ENCODE results near the gene NIPSNAP3A. TPM values are rescaled to one million over a fixed set of nuclear protein-coding genes. Genes with fewer than 3 reads are reported as not detected.
"Not testable (repeated sequence)": the region's sequence is repeated elsewhere in the genome, so short reads cannot be mapped to it uniquely, and the experiment has no call there.

Gene NIPSNAP3A
- polyA plus RNA-seq (2013, experiment 1 of 2; ENCODE audit: insufficient read length), result 36.5 TPM
- polyA plus RNA-seq (2013, experiment 2 of 2; ENCODE audit: insufficient read length), result 34.7 TPM

- DNase-seq, result peak; percentile 71
Measured at GRCh38 chr9:104747565-104748358, at the start of gene NIPSNAP3A. TSS of gene NIPSNAP3A (plus strand) at chr9:104747683. CDS start at chr9:104747793, 110 bp downstream.

- peak; percentile 2 for DNase-seq
Measured at GRCh38 chr9:104700306-104700705, 47.2 kb upstream of the NIPSNAP3A start.

GRCh38 chr9:104708737-104709136 is 38.7 kb upstream of the NIPSNAP3A start:
- not testable (repeated sequence) for DNase-seq

GRCh38 chr9:104711604-104712003 is 35.9 kb upstream of the NIPSNAP3A start:
- DNase-seq, result no peak

- no peak for DNase-seq
Measured at GRCh38 chr9:104725014-104725413, 22.5 kb upstream of the NIPSNAP3A start.

- no peak for DNase-seq
Measured at GRCh38 chr9:104738452-104738851, 9.0 kb upstream of the NIPSNAP3A start.

GRCh38 chr9:104740621-104741020 is 6.9 kb upstream of the NIPSNAP3A start:
- DNase-seq, result peak; percentile 73

GRCh38 chr9:104743376-104743985 is 4.0 kb upstream of the NIPSNAP3A start:
- DNase-seq, result peak; percentile 64

- DNase-seq, result no peak
Measured at GRCh38 chr9:104745852-104746251, 1.6 kb upstream of the NIPSNAP3A start.

- DNase-seq, result no peak
Measured at GRCh38 chr9:104746285-104746684, 1.2 kb upstream of the NIPSNAP3A start.

- DNase-seq, result no peak
Measured at GRCh38 chr9:104746798-104747197, 685 bp upstream of the NIPSNAP3A start.

- DNase-seq, result no peak
Measured at GRCh38 chr9:104747245-104747564, 278 bp upstream of the NIPSNAP3A start.

- peak; percentile 18 for DNase-seq
Measured at GRCh38 chr9:104748359-104749031, 1.0 kb downstream of the NIPSNAP3A start.

GRCh38 chr9:104750185-104750767 is 2.8 kb downstream of the NIPSNAP3A start:
- DNase-seq, result no peak

- no peak for DNase-seq
Measured at GRCh38 chr9:104758974-104759373, 11.5 kb downstream of the NIPSNAP3A start.

GRCh38 chr9:104765138-104765537 is 17.7 kb downstream of the NIPSNAP3A start:
- DNase-seq, result no peak

GRCh38 chr9:104766025-104766424 is 18.5 kb downstream of the NIPSNAP3A start:
- no peak for DNase-seq

GRCh38 chr9:104767507-104767906 is 20.0 kb downstream of the NIPSNAP3A start:
- no peak for DNase-seq

GRCh38 chr9:104769029-104769428 is 21.5 kb downstream of the NIPSNAP3A start:
- DNase-seq, result not testable (repeated sequence)

- DNase-seq, result no peak
Measured at GRCh38 chr9:104769655-104770054, 22.2 kb downstream of the NIPSNAP3A start.

GRCh38 chr9:104772714-104773510 is 25.4 kb downstream of the NIPSNAP3A start:
- DNase-seq, result no peak

GRCh38 chr9:104774132-104774531 is 26.6 kb downstream of the NIPSNAP3A start:
- DNase-seq, result peak; percentile 21

All from fibroblast of skin of abdomen (primary cell).